ENCODE results near the gene MAP2K2. TPM values are rescaled to one million over a fixed set of nuclear protein-coding genes. Genes with fewer than 3 reads are reported as not detected.

The MAP2K2 gene
- total RNA-seq, 1 donor from 2014 or later: 154 TPM

- H3K4me3 Mint-ChIP-seq (ENCODE audit: low read depth): no peak overlapping the region
- no peak for TF ChIP-seq CTCF (IDR thresholded peaks at IDR 0.05; ENCODE audit: unreplicated experiment)
- no peaks in the 10 kb centered on the region for H3K27me3 Mint-ChIP-seq
- no peaks in the 10 kb centered on the region for H3K4me1 Mint-ChIP-seq (ENCODE audit: low read depth)
- H3K36me3 Mint-ChIP-seq (ENCODE audit: insufficient read depth): peaks cover 26% of the 10 kb centered on the region
- H3K9me3 Mint-ChIP-seq (ENCODE audit: low read depth): no peaks in the 10 kb centered on the region
- no peak overlapping the region for H3K27ac Mint-ChIP-seq
- DNase-seq (ENCODE audit: low spot score, unreplicated experiment): no peak
Measured at GRCh38 chr19:4108767-4109625, 14.9 kb downstream of the MAP2K2 start.

DNA sequence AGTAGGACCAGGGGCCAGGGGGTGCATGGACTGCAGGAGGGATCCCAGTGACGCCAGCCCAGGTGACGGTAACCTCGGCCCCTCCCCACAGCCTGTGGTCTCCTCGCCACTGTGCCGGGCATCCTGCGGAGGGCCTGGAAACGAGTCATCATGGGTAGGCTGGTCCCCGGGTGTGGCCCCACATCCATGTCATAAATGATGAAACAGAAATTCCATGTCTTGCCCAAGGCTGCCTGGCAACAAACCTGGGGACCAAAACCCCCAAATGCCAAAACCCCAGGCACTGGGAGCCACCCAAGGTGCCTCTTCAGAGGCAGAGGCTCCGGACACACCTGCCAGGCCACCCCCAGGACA, 20.9 kb downstream of the MAP2K2 start:
- Mint-ChIP-seq H3K36me3 (ENCODE audit: insufficient read depth) (peaks cover 11% of the 10 kb centered on the region), H3K27me3 (no peaks in the 10 kb centered on the region), H3K4me3 (ENCODE audit: low read depth) (no peak overlapping the region), H3K9me3 (ENCODE audit: low read depth) (no peaks in the 10 kb centered on the region), H3K27ac (no peak overlapping the region), H3K4me1 (ENCODE audit: low read depth) (no peaks in the 10 kb centered on the region)
- DNase-seq (ENCODE audit: low spot score, unreplicated experiment): no peak
- TF ChIP-seq CTCF (IDR thresholded peaks at IDR 0.05; ENCODE audit: unreplicated experiment): no peak

DNA sequence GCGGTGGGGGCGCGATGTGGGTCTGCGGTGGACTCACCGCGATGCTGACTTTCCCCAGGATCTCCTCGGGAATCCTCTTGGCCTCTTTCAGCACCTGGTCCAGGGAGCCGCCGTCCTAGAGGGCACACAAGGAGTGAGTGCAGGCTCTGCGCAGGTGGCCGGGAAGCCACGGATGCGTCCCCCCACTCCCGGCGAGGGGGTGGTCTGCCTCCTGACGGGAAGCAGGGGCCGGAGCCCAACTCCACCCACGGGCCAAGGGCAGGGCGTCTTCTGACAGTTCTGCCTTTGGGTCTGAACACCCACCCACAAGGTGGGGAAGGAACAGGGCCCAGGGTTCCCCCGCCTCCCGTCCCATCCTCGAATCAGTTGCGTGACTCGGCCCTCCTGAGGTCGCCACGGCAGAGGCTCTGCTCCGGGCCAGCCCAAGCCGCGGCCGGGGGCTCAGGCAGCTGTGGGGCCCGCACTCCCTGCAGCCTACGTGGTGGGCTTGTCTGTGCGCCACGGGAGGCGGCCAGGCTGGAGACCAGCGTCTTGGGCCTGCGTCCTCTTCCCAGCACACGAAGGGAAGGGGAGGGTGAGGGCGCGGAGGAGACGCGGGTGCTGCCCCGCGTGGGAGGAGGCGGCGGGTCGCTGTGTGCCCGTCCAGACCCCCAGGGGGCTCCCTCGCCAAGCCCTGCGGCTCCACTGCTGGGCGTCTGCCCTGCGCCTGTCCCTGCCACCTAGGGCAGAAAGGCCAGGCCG, 21.4 kb downstream of the MAP2K2 start:
- Mint-ChIP-seq H3K27ac (no peak overlapping the region), H3K36me3 (ENCODE audit: insufficient read depth) (peaks cover 11% of the 10 kb centered on the region)
- TF ChIP-seq CTCF (IDR thresholded peaks at IDR 0.05; ENCODE audit: unreplicated experiment): no peak

GRCh38 chr19:4101496-4101770, 22.5 kb downstream of the MAP2K2 start:
- no peak for TF ChIP-seq CTCF (IDR thresholded peaks at IDR 0.05; ENCODE audit: unreplicated experiment)
- H3K9me3 Mint-ChIP-seq (ENCODE audit: low read depth): no peaks in the 10 kb centered on the region
- no peak overlapping the region for H3K4me3 Mint-ChIP-seq (ENCODE audit: low read depth)
- no peaks in the 10 kb centered on the region for H3K27me3 Mint-ChIP-seq
- no peak for DNase-seq (ENCODE audit: low spot score, unreplicated experiment)
- H3K27ac Mint-ChIP-seq: no peak overlapping the region
- no peaks in the 10 kb centered on the region for H3K4me1 Mint-ChIP-seq (ENCODE audit: low read depth)
- peaks cover 8% of the 10 kb centered on the region for H3K36me3 Mint-ChIP-seq (ENCODE audit: insufficient read depth)

More for the DNA sequence above, 21.4 kb downstream of the MAP2K2 start:
- DNase-seq (ENCODE audit: low spot score, unreplicated experiment): no peak
- Mint-ChIP-seq H3K4me3 (ENCODE audit: low read depth) (no peak overlapping the region), H3K4me1 (ENCODE audit: low read depth) (no peaks in the 10 kb centered on the region), H3K9me3 (ENCODE audit: low read depth) (no peaks in the 10 kb centered on the region), H3K27me3 (no peaks in the 10 kb centered on the region)

GRCh38 chr19:4100647-4101495, 23.1 kb downstream of the MAP2K2 start:
- no peak for DNase-seq (ENCODE audit: low spot score, unreplicated experiment)
- Mint-ChIP-seq H3K4me3 (ENCODE audit: low read depth) (no peak overlapping the region), H3K27me3 (no peaks in the 10 kb centered on the region), H3K36me3 (ENCODE audit: insufficient read depth) (peaks cover 8% of the 10 kb centered on the region), H3K27ac (no peak overlapping the region), H3K9me3 (ENCODE audit: low read depth) (no peaks in the 10 kb centered on the region), H3K4me1 (ENCODE audit: low read depth) (no peaks in the 10 kb centered on the region)
- no peak for TF ChIP-seq CTCF (IDR thresholded peaks at IDR 0.05; ENCODE audit: unreplicated experiment)
